ENCODE results near the gene MAP7D3. TPM values are rescaled to one million over a fixed set of nuclear protein-coding genes. Genes with fewer than 3 reads are reported as not detected.

Gene MAP7D3
- total RNA-seq, 1 experiment from 2014 or later = 19.0 TPM

DNA sequence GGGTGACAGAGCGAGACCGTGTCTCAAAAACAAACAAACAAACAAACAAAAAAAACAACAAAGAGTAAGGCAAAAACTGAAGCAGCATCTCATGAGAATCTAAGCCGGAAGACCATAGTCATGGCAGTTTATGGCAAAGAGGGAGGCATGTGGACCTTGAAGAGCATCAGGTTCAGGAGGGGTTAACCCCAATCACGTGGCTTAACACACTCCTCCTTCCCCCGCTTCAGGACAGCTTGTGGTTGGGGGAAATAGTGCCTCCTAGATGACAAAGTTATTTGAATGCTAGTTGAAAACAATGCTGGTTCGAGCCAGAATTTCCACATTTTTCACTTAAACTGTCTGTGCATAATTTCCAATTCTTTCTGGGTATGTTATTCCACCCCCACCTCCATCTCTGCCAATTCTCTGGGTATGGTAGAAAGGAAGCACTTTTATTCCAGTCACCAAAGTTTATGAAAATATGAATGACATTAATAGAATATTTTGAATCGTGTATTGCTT is 11.7 kb upstream of the MAP7D3 start:
- CTCF ChIA-PET = no interaction called here
- H3F3A ChIP-seq (ENCODE audit: insufficient read depth, low read depth) = no peaks in the 10 kb centered on the region
- no peaks in the 10 kb centered on the region for H3K36me3 ChIP-seq (ENCODE audit: low read depth)
- no peaks in the 10 kb centered on the region for H3K79me2 ChIP-seq (ENCODE audit: low read depth)
- no peaks in the 10 kb centered on the region for H3K27me3 ChIP-seq (ENCODE audit: insufficient read depth, low read depth)
- no peaks in the 10 kb centered on the region for H4K20me1 ChIP-seq (ENCODE audit: insufficient read depth)
- H3K4me3 ChIP-seq = no peak overlapping the region
- no peaks in the 10 kb centered on the region for H3K9me3 ChIP-seq (ENCODE audit: insufficient read depth, low read depth)
- BruUV-seq (replicated peaks) = no TSS peak
- H3K27ac ChIP-seq = no peak overlapping the region
- H3K9me2 ChIP-seq (ENCODE audit: insufficient read depth) = no peaks in the 10 kb centered on the region
- DNase-seq = no peak
- intact Hi-C loops (cut with micrococcal nuclease; ENCODE audit: unreplicated experiment) = no loop called here
- POLR2A ChIA-PET (ENCODE audit: unreplicated experiment) = no interaction called here
- TF ChIP-seq CTCF (conservative IDR thresholded peaks at IDR 0.05) (no peak), EZH2 (IDR thresholded peaks at IDR 0.05; ENCODE audit: low read depth) (no peak)
- peaks cover 26% of the 10 kb centered on the region; the same call in 1 of the 2 replicates for H3K4me1 ChIP-seq (replicated peaks; ENCODE audit: insufficient read depth)
- no peak overlapping the region for H3K4me2 ChIP-seq
- no peak overlapping the region for H2AFZ ChIP-seq

- Histone ChIP-seq H3K4me1 (replicated peaks; ENCODE audit: insufficient read depth) (peaks cover 26% of the 10 kb centered on the region; the same call in 1 of the 2 replicates), H3K79me2 (ENCODE audit: low read depth) (no peaks in the 10 kb centered on the region), H3K27ac (no peak overlapping the region), H4K20me1 (ENCODE audit: insufficient read depth) (no peaks in the 10 kb centered on the region), H2AFZ (no peak overlapping the region), H3K27me3 (ENCODE audit: insufficient read depth, low read depth) (no peaks in the 10 kb centered on the region), H3K4me3 (no peak overlapping the region), H3K4me2 (no peak overlapping the region), H3K9me2 (ENCODE audit: insufficient read depth) (no peaks in the 10 kb centered on the region), H3F3A (ENCODE audit: insufficient read depth, low read depth) (no peaks in the 10 kb centered on the region), H3K9me3 (ENCODE audit: insufficient read depth, low read depth) (no peaks in the 10 kb centered on the region), H3K36me3 (ENCODE audit: low read depth) (no peaks in the 10 kb centered on the region)
- ChIA-PET CTCF (no interaction called here), POLR2A (ENCODE audit: unreplicated experiment) (no interaction called here)
- BruUV-seq (replicated peaks) = no TSS peak
- no peak for DNase-seq
- intact Hi-C loops (cut with micrococcal nuclease; ENCODE audit: unreplicated experiment) = no loop called here
- no peak for TF ChIP-seq CTCF (conservative IDR thresholded peaks at IDR 0.05)
- TF ChIP-seq EZH2 (IDR thresholded peaks at IDR 0.05; ENCODE audit: low read depth) = no peak
Observed at GRCh38 chrX:136262243-136262642, 11.0 kb upstream of the MAP7D3 start.

GRCh38 chrX:136261321-136261720 is 10.1 kb upstream of the MAP7D3 start:
- intact Hi-C loops (cut with micrococcal nuclease; ENCODE audit: unreplicated experiment) = no loop called here
- no peaks in the 10 kb centered on the region for H3F3A ChIP-seq (ENCODE audit: insufficient read depth, low read depth)
- ChIA-PET POLR2A (ENCODE audit: unreplicated experiment) (no interaction called here), CTCF (no interaction called here)
- no peaks in the 10 kb centered on the region for H4K20me1 ChIP-seq (ENCODE audit: insufficient read depth)
- no peak for DNase-seq
- H3K9me3 ChIP-seq (ENCODE audit: insufficient read depth, low read depth) = no peaks in the 10 kb centered on the region
- H3K27me3 ChIP-seq (ENCODE audit: insufficient read depth, low read depth) = no peaks in the 10 kb centered on the region
- no peak overlapping the region for H3K4me3 ChIP-seq
- no peak overlapping the region for H3K27ac ChIP-seq
- H3K79me2 ChIP-seq (ENCODE audit: low read depth) = no peaks in the 10 kb centered on the region
- H3K4me2 ChIP-seq = no peak overlapping the region
- H3K36me3 ChIP-seq (ENCODE audit: low read depth) = no peaks in the 10 kb centered on the region
- peaks cover 26% of the 10 kb centered on the region; the same call in 1 of the 2 replicates for H3K4me1 ChIP-seq (replicated peaks; ENCODE audit: insufficient read depth)
- no peaks in the 10 kb centered on the region for H3K9me2 ChIP-seq (ENCODE audit: insufficient read depth)
- no TSS peak for BruUV-seq (replicated peaks)
- TF ChIP-seq EZH2 (IDR thresholded peaks at IDR 0.05; ENCODE audit: low read depth) = no peak
- no peak for TF ChIP-seq CTCF (conservative IDR thresholded peaks at IDR 0.05)
- H2AFZ ChIP-seq = no peak overlapping the region
